KMS-11 (cell line): ENCODE data around the gene ATP5PO.

Source experiments
- H2AFZ ChIP-seq: fragments of 200-600 bp; sonication (generic); 2 replicates; pipeline ENCODE4 v1.6.1; 2016; ENCODE audit warnings: antibody characterized with exemption, mixed run types, low read depth
- H3K27ac ChIP-seq: fragments of 200-600 bp; sonication (generic); 2 replicates; pipeline ENCODE4 v1.6.1; 2016; ENCODE audit warnings: mild to moderate bottlenecking, mixed run types
- H3K27me3 ChIP-seq: fragments of 200-600 bp; sonication (generic); 2 replicates; pipeline ENCODE4 v1.6.1; 2017; ENCODE audit warnings: mild to moderate bottlenecking, low read depth, mixed run types, moderate library complexity; ENCODE audit not compliant: insufficient read depth
- H3K36me3 ChIP-seq: fragments of 200-600 bp; sonication (generic); 2 replicates; pipeline ENCODE4 v1.6.1; 2017; ENCODE audit warnings: mild to moderate bottlenecking, mixed run types; ENCODE audit not compliant: insufficient read depth
- H3K4me1 ChIP-seq: fragments of 200-600 bp; sonication (generic); 2 replicates; pipeline ENCODE4 v1.6.1; 2016; ENCODE audit warnings: mild to moderate bottlenecking, low read depth, mixed run types; ENCODE audit not compliant: poor library complexity, severe bottlenecking
- H3K4me2 ChIP-seq: fragments of 200-600 bp; sonication (generic); 2 replicates; pipeline ENCODE4 v1.7.0; 2016; ENCODE audit warnings: mild to moderate bottlenecking, mixed run types
- H3K4me3 ChIP-seq: fragments of 200-600 bp; sonication (generic); IDR thresholded peaks from 2 replicates; pipeline ENCODE4 v1.6.1; 2017; ENCODE audit warnings: low read depth, low read length, mixed read lengths; ENCODE audit not compliant: insufficient read depth
- H3K79me2 ChIP-seq: fragments of 200-600 bp; sonication (generic); 2 replicates; pipeline ENCODE4 v1.6.1; 2016; ENCODE audit warnings: low read depth, mixed run types; ENCODE audit not compliant: insufficient read depth
- H3K9ac ChIP-seq: fragments of 200-600 bp; sonication (generic); 2 replicates; pipeline ENCODE4 v1.6.1; 2016; ENCODE audit warnings: mild to moderate bottlenecking, mixed run types
- H4K20me1 ChIP-seq: fragments of 200-600 bp; sonication (generic); 2 replicates; pipeline ENCODE4 v1.6.1; 2016; ENCODE audit warnings: mild to moderate bottlenecking, mixed run types; ENCODE audit not compliant: insufficient read depth
- CTCF ChIP-seq: fragments of 200-600 bp; sonication (generic); conservative IDR thresholded peaks from 2 replicates; pipeline ENCODE4 v1.6.1; 2017; ENCODE audit warnings: low read depth, mild to moderate bottlenecking, antibody characterized with exemption, low read length, moderate library complexity, mixed read lengths

ATP5PO gene

GRCh38 chr21:33942426-33942825 lies 26.8 kb upstream of the ATP5PO start:
- no peak overlapping the region for H3K9ac ChIP-seq
- H2AFZ ChIP-seq: no peak overlapping the region
- H3K36me3 ChIP-seq: no peaks in the 10 kb centered on the region
- H3K27me3 ChIP-seq: no peaks in the 10 kb centered on the region
- peaks cover 6% of the 10 kb centered on the region for H3K4me1 ChIP-seq
- H3K27ac ChIP-seq: no peak overlapping the region
- H3K4me2 ChIP-seq: no peak overlapping the region
- no peak for TF ChIP-seq CTCF
- H3K4me3 ChIP-seq: no peak overlapping the region
- H3K79me2 ChIP-seq: no peaks in the 10 kb centered on the region
- no peaks in the 10 kb centered on the region for H4K20me1 ChIP-seq

GRCh38 chr21:33940881-33941245 lies 25.3 kb upstream of the ATP5PO start:
- Histone ChIP-seq H3K9ac (no peak overlapping the region), H3K27me3 (no peaks in the 10 kb centered on the region), H3K79me2 (no peaks in the 10 kb centered on the region), H3K36me3 (no peaks in the 10 kb centered on the region), H3K27ac (no peak overlapping the region), H3K4me2 (no peak overlapping the region), H3K4me1 (no peaks in the 10 kb centered on the region), H2AFZ (no peak overlapping the region), H4K20me1 (no peaks in the 10 kb centered on the region), H3K4me3 (no peak overlapping the region)
- no peak for TF ChIP-seq CTCF

- H3K36me3 ChIP-seq: no peaks in the 10 kb centered on the region
- no peak overlapping the region for H3K27ac ChIP-seq
- H3K27me3 ChIP-seq: no peaks in the 10 kb centered on the region
- H3K4me1 ChIP-seq: no peaks in the 10 kb centered on the region
- no peak overlapping the region for H3K9ac ChIP-seq
- H2AFZ ChIP-seq: no peak overlapping the region
- no peaks in the 10 kb centered on the region for H4K20me1 ChIP-seq
- H3K79me2 ChIP-seq: no peaks in the 10 kb centered on the region
- no peak overlapping the region for H3K4me3 ChIP-seq
- no peak for TF ChIP-seq CTCF
- H3K4me2 ChIP-seq: no peak overlapping the region
These were observed 24.7 kb upstream of the ATP5PO start for GRCh38 chr21:33940164-33940880.

- Histone ChIP-seq H3K4me3 (no peak overlapping the region), H3K27me3 (no peaks in the 10 kb centered on the region), H3K36me3 (no peaks in the 10 kb centered on the region), H2AFZ (no peak overlapping the region), H3K4me1 (no peaks in the 10 kb centered on the region), H3K4me2 (no peak overlapping the region), H3K27ac (no peak overlapping the region), H3K79me2 (no peaks in the 10 kb centered on the region), H3K9ac (no peak overlapping the region), H4K20me1 (no peaks in the 10 kb centered on the region)
- no peak for TF ChIP-seq CTCF
These were observed 23.6 kb upstream of the ATP5PO start for GRCh38 chr21:33939226-33939625.
